ENCODE data around the gene UBP1. TPM values are rescaled to one million over a fixed set of nuclear protein-coding genes. Genes with fewer than 3 reads are reported as not detected.
A peak's percentile ranks its signal among the peaks of the same experiment; 100 is the strongest.

The UBP1 gene
- total RNA-seq, 1 experiment from 2014 or later = 90.8 TPM

DNA sequence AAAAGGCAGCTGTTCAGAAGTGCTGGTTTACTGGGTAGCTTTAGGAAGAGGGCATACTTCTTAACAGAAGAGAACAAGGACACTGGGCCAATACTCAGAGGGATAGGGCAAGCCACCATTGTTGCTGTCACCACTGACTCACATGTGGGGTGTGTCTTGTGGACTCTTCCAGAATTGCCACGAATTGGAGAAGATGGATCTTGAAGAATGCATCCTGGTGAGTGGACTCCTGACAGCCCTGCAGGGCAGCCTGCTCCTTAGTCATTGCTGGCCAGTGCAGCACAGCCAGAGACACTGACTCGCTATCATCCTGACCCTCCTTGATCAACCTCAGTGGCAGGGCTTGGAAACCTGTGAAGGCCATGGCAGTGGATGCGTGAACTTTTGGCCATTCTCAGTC, 62.3 kb downstream of the UBP1 start:
- no TSS peak for BruUV-seq (replicated peaks)
- H3K27ac Mint-ChIP-seq (ENCODE audit: unreplicated experiment) = no peak overlapping the region
- no peak for DNase-seq
- H3K27me3 ChIP-seq (replicated peaks; ENCODE audit: control insufficient read depth, insufficient read depth, low read length) = no peaks in the 10 kb centered on the region
- TF ChIP-seq, protein P1, sequence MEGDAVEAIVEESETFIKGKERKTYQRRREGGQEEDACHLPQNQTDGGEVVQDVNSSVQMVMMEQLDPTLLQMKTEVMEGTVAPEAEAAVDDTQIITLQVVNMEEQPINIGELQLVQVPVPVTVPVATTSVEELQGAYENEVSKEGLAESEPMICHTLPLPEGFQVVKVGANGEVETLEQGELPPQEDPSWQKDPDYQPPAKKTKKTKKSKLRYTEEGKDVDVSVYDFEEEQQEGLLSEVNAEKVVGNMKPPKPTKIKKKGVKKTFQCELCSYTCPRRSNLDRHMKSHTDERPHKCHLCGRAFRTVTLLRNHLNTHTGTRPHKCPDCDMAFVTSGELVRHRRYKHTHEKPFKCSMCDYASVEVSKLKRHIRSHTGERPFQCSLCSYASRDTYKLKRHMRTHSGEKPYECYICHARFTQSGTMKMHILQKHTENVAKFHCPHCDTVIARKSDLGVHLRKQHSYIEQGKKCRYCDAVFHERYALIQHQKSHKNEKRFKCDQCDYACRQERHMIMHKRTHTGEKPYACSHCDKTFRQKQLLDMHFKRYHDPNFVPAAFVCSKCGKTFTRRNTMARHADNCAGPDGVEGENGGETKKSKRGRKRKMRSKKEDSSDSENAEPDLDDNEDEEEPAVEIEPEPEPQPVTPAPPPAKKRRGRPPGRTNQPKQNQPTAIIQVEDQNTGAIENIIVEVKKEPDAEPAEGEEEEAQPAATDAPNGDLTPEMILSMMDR (IDR thresholded peaks at IDR 0.05; ENCODE audit: insufficient read depth in 1 of 2, low read depth in 1 of 2, low read length in 1 of 2, severe bottlenecking in 1 of 2, unreplicated experiment in 1 of 2) = no peak
- H3K4me1 Mint-ChIP-seq (ENCODE audit: low read depth, unreplicated experiment) = no peaks in the 10 kb centered on the region
- POLR2A ChIA-PET = no interaction called here
- H3K9me3 ChIP-seq = no peaks in the 10 kb centered on the region
- no peak overlapping the region for H3K4me3 Mint-ChIP-seq (ENCODE audit: unreplicated experiment)
- CTCF ChIA-PET = no interaction called here
- H3K9me3 Mint-ChIP-seq (ENCODE audit: unreplicated experiment) = no peaks in the 10 kb centered on the region
- no peaks in the 10 kb centered on the region for H3K27me3 Mint-ChIP-seq (ENCODE audit: insufficient read depth, unreplicated experiment)
- no peak overlapping the region for H3K4me3 ChIP-seq (ENCODE audit: low read depth, low read length)
- no peaks in the 10 kb centered on the region for H3K36me3 ChIP-seq (ENCODE audit: control insufficient read depth, insufficient read depth, low read length)
- H3K36me3 Mint-ChIP-seq (ENCODE audit: insufficient read depth, unreplicated experiment) = peaks cover 63% of the 10 kb centered on the region
- intact Hi-C loops (cut with micrococcal nuclease; ENCODE audit: unreplicated experiment) = no loop called here
- peaks cover 2% of the 10 kb centered on the region for H3K4me1 ChIP-seq

DNA sequence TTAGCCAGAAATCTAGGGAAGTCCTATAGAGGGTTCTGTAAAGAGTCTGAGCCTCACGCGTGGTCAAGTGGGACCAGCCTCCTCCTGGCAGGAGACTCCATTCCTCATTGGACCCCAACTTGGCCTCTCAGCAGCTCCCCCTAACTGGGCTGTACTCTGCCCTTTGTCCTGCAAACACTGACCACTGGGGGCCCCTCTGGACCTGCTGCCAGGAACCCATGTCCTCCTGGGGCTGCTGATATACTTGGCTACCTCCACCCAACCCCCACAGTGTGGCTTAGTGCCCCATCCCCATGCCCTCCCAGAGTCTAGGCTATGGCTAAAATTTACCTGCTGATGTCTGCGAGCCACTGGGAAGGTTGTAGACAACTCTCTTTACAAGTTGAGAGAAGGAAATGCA, 62.7 kb downstream of the UBP1 start:
- Histone ChIP-seq H3K4me3 (ENCODE audit: low read depth, low read length) (no peak overlapping the region), H3K36me3 (ENCODE audit: control insufficient read depth, insufficient read depth, low read length) (no peaks in the 10 kb centered on the region), H3K9me3 (no peaks in the 10 kb centered on the region), H3K4me1 (peaks cover 6% of the 10 kb centered on the region), H3K27me3 (replicated peaks; ENCODE audit: control insufficient read depth, insufficient read depth, low read length) (no peaks in the 10 kb centered on the region)
- CTCF ChIA-PET = no interaction called here
- POLR2A ChIA-PET = no interaction called here
- BruUV-seq (replicated peaks) = no TSS peak
- TF ChIP-seq, protein P1 (IDR thresholded peaks at IDR 0.05; ENCODE audit: insufficient read depth in 1 of 2, low read depth in 1 of 2, low read length in 1 of 2, severe bottlenecking in 1 of 2, unreplicated experiment in 1 of 2) = no peak
- intact Hi-C loops (cut with micrococcal nuclease; ENCODE audit: unreplicated experiment) = no loop called here
- Mint-ChIP-seq H3K27ac (ENCODE audit: unreplicated experiment) (no peak overlapping the region), H3K36me3 (ENCODE audit: insufficient read depth, unreplicated experiment) (peaks cover 63% of the 10 kb centered on the region), H3K9me3 (ENCODE audit: unreplicated experiment) (no peaks in the 10 kb centered on the region), H3K4me3 (ENCODE audit: unreplicated experiment) (no peak overlapping the region), H3K27me3 (ENCODE audit: insufficient read depth, unreplicated experiment) (no peaks in the 10 kb centered on the region), H3K4me1 (ENCODE audit: low read depth, unreplicated experiment) (no peaks in the 10 kb centered on the region)
- DNase-seq = peak in 1 of 2 experiments; percentile 14

DNA sequence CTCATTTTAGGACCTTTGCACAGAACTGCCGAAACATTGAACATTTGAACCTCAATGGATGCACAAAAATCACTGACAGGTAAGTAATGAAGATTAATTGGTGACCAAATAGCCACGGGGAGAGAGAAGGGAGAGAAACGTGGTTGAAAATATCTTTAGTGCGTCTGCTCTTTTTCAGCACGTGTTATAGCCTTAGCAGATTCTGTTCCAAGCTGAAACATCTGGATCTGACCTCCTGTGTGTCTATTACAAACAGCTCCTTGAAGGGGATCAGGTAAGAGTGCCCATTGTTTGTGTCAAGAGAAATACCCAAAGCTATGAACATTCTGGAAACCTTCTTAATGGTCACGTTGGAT, 67.1 kb downstream of the UBP1 start:
- no peaks in the 10 kb centered on the region for H3K36me3 ChIP-seq (ENCODE audit: control insufficient read depth, insufficient read depth, low read length)

More for the DNA sequence above, 67.1 kb downstream of the UBP1 start:
- Histone ChIP-seq H3K4me1 (peaks cover 8% of the 10 kb centered on the region), H3K4me3 (ENCODE audit: low read depth, low read length) (no peak overlapping the region), H3K27me3 (replicated peaks; ENCODE audit: control insufficient read depth, insufficient read depth, low read length) (no peaks in the 10 kb centered on the region), H3K9me3 (no peaks in the 10 kb centered on the region)
- H3K4me1 Mint-ChIP-seq (ENCODE audit: low read depth, unreplicated experiment) = no peaks in the 10 kb centered on the region
- TF ChIP-seq, protein P1 (IDR thresholded peaks at IDR 0.05; ENCODE audit: insufficient read depth in 1 of 2, low read depth in 1 of 2, low read length in 1 of 2, severe bottlenecking in 1 of 2, unreplicated experiment in 1 of 2) = no peak
- H3K4me3 Mint-ChIP-seq (ENCODE audit: unreplicated experiment) = no peak overlapping the region
- no TSS peak for BruUV-seq (replicated peaks)
- peaks cover 12% of the 10 kb centered on the region for H3K9me3 Mint-ChIP-seq (ENCODE audit: unreplicated experiment)
- H3K27me3 Mint-ChIP-seq (ENCODE audit: insufficient read depth, unreplicated experiment) = no peaks in the 10 kb centered on the region
- POLR2A ChIA-PET = interaction anchor here (0.6 to 1.0 kb wide), 3 partner anchors 96 to 243 kb away, joined by 3 to 7 read pairs (median 4); no protein-coding TSS in a partner anchor
- H3K27ac Mint-ChIP-seq (ENCODE audit: unreplicated experiment) = no peak overlapping the region
- intact Hi-C loops (cut with micrococcal nuclease; ENCODE audit: unreplicated experiment) = loop anchor here (2.0 to 5.0 kb wide), 3 partner anchors 54 to 121 kb away; partner anchors contain the start of gene FBXL2
- H3K36me3 Mint-ChIP-seq (ENCODE audit: insufficient read depth, unreplicated experiment) = peaks cover 41% of the 10 kb centered on the region
- no peak for DNase-seq
- CTCF ChIA-PET = interaction anchor here (0.5 to 3.1 kb wide), 16 partner anchors 13 to 414 kb away, joined by 3 to 111 read pairs (median 3); partner anchors contain the start of gene FBXL2

Measured in Caco-2 (cell line).